ENCODE results near the gene POU3F1.

DNA sequence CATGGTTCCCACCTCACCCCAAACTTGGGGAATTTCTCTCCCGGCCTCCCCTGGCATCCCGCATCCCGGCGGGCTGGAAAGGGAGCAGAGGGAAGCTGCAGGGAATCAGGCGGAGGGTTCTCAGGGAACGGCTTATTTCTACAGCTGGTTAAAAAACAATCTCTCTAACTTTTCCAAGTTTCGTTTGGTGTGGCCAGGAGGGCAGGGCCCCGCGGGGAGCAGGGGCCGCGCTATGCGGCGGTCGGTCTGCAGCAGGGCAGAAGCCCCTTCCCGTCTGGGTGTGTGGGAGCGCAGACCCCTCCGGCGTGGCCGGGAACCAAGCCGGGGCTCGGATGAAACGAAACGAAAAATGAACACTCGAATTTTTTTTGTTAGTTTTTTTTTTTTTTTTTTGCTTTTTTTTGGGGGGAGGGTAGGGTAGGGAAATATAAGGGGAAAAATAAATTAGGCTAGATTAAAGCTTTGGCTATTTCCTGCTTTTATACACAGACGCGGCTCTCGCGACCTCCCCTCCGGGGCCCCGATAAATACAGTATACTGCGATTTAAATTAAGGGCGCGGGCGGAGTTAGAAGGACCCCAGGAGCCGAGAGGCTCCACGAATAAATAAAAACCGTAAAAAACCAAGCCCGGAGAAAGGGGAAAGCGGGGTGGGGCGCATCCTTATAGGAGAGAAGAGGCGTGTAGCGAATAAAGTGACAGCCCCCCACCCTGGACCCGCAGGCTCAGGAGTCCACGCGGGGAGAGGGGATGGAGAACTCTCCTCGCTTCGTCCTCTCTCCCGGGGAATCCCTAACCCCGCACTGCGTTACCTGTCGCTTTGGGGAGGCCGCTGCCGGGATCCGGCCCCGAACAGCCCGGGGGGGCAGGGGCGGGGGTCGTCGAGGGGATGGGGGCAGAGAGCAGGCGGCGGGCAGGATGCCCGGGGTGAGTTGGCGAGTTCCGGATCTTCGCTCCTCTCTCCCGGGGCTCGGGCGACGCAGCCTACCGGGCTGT is 2.1 kb downstream of the POU3F1 start:
- no peak for TF ChIP-seq BHLHE40 (IDR thresholded peaks at IDR 0.05; ENCODE audit: low read depth, low read length)
- TF ChIP-seq CTCF (conservative IDR thresholded peaks at IDR 0.05; ENCODE audit: low read depth, low read length), result no peak
- no peak for TF ChIP-seq RAD21 (IDR thresholded peaks at IDR 0.05; ENCODE audit: low read length)
